Glomerular endothelial cell (primary cell): ENCODE measurements around the gene TBC1D16. TPM values are rescaled to one million over a fixed set of nuclear protein-coding genes. Genes with fewer than 3 reads are reported as not detected.

Source experiments
- DNase-seq: peaks from one replicate; pipeline ENCODE4 v3.0.0-alpha.2; 2011; ENCODE audit warnings: low read depth, low spot score; ENCODE audit errors: extremely low read depth
- total RNA-seq: library from RNA; depleted of rRNA; stranded (reverse); fragments of >200 nt; gene quantifications from 2 replicates; pipeline ENCODE4 v1.2.3, GENCODE V29; 2015

TBC1D16 gene
- total RNA-seq, 1 donor from 2014 or later = 35.8 TPM

GRCh38 chr17:80026359-80027042 lies 9.2 kb downstream of the TBC1D16 start:
- no peak for DNase-seq

GRCh38 chr17:80025796-80026195 lies 9.9 kb downstream of the TBC1D16 start:
- DNase-seq = no peak

GRCh38 chr17:80025140-80025539 lies 10.5 kb downstream of the TBC1D16 start:
- DNase-seq = no peak

GRCh38 chr17:80024206-80024972 lies 11.3 kb downstream of the TBC1D16 start:
- DNase-seq = no peak

- DNase-seq = no peak
These were observed 12.0 kb downstream of the TBC1D16 start for GRCh38 chr17:80023481-80024205.

- DNase-seq = no peak
These were observed 14.1 kb downstream of the TBC1D16 start for GRCh38 chr17:80021600-80021999.

GRCh38 chr17:80018917-80019651 lies 16.6 kb downstream of the TBC1D16 start:
- no peak for DNase-seq

GRCh38 chr17:80017226-80018010 lies 18.3 kb downstream of the TBC1D16 start:
- DNase-seq = no peak

- no peak for DNase-seq
These were observed 22.6 kb downstream of the TBC1D16 start for GRCh38 chr17:80012765-80013741.

GRCh38 chr17:80011989-80012555 lies 23.6 kb downstream of the TBC1D16 start:
- no peak for DNase-seq

- DNase-seq = no peak
These were observed 25.3 kb downstream of the TBC1D16 start for GRCh38 chr17:80010283-80010858.

- DNase-seq = no peak
These were observed 26.0 kb downstream of the TBC1D16 start for GRCh38 chr17:80009391-80010282.

GRCh38 chr17:80008848-80009247 lies 26.8 kb downstream of the TBC1D16 start:
- DNase-seq = no peak

- DNase-seq = no peak
These were observed 27.3 kb downstream of the TBC1D16 start for GRCh38 chr17:80008383-80008840.

- no peak for DNase-seq
These were observed 27.7 kb downstream of the TBC1D16 start for GRCh38 chr17:80007939-80008338.

- DNase-seq = no peak
These were observed 28.6 kb downstream of the TBC1D16 start for GRCh38 chr17:80006811-80007752.
